GM21360 (cell line): Measurements from ENCODE around the gene ZNG1A.
A peak's percentile ranks its signal among the peaks of the same experiment; 100 is the strongest.
"Not testable (repeated sequence)": the region's sequence is repeated elsewhere in the genome, so short reads cannot be mapped to it uniquely, and the experiment has no call there.

ENCODE experiments used
- ATAC-seq: cut with Tn5 transposase; IDR thresholded peaks from one replicate; pipeline ENCODE4 v1.9.1; 2021; ENCODE audit warnings: mild to moderate bottlenecking, moderate library complexity; ENCODE audit not compliant: unreplicated experiment

The ZNG1A gene

GRCh38 chr9:178970-179383, at the start of gene ZNG1A:
Gene ZNG1A, minus strand, starts transcription at chr9:179056. Its CDS starts 87 bp downstream, at chr9:178969.
- not testable (repeated sequence) for ATAC-seq

GRCh38 chr9:227860-228259, 49.0 kb upstream of the ZNG1A start:
- ATAC-seq: no peak

GRCh38 chr9:224582-225520, 46.0 kb upstream of the ZNG1A start:
- no peak for ATAC-seq

- ATAC-seq: no peak
Observed at GRCh38 chr9:224026-224425, 45.2 kb upstream of the ZNG1A start.

- no peak for ATAC-seq
Observed at GRCh38 chr9:223152-223551, 44.3 kb upstream of the ZNG1A start.

GRCh38 chr9:221989-222776, 43.3 kb upstream of the ZNG1A start:
- no peak for ATAC-seq

- ATAC-seq: no peak
Observed at GRCh38 chr9:219670-220365, 41.0 kb upstream of the ZNG1A start.

GRCh38 chr9:219036-219435, 40.2 kb upstream of the ZNG1A start:
- not testable (repeated sequence) for ATAC-seq

GRCh38 chr9:217950-218349, 39.1 kb upstream of the ZNG1A start:
- no peak for ATAC-seq

GRCh38 chr9:216866-217265, 38.0 kb upstream of the ZNG1A start:
- ATAC-seq: no peak

- no peak for ATAC-seq
Observed at GRCh38 chr9:215631-216155, 36.8 kb upstream of the ZNG1A start.

- peak; percentile 75 for ATAC-seq
Observed at GRCh38 chr9:214648-215493, 36.0 kb upstream of the ZNG1A start, which contains the start of gene DOCK8. Gene DOCK8, plus strand, starts transcription at chr9:214865. Its CDS starts 112 bp downstream, at chr9:214977.

GRCh38 chr9:214351-214647, 35.4 kb upstream of the ZNG1A start:
- no peak for ATAC-seq

GRCh38 chr9:213901-214300, 35.0 kb upstream of the ZNG1A start:
- not testable (repeated sequence) for ATAC-seq

- no peak for ATAC-seq
Observed at GRCh38 chr9:212297-212696, 33.4 kb upstream of the ZNG1A start.

GRCh38 chr9:211557-211956, 32.7 kb upstream of the ZNG1A start:
- ATAC-seq: no peak

- no peak for ATAC-seq
Observed at GRCh38 chr9:211036-211435, 32.2 kb upstream of the ZNG1A start.

GRCh38 chr9:209143-209758, 30.4 kb upstream of the ZNG1A start:
- no peak for ATAC-seq

- no peak for ATAC-seq
Observed at GRCh38 chr9:206481-206880, 27.6 kb upstream of the ZNG1A start.

- ATAC-seq: not testable (repeated sequence)
Observed at GRCh38 chr9:199601-200000, 20.7 kb upstream of the ZNG1A start.
